Measurements from ENCODE around the gene TAPT1. TPM values are rescaled to one million over a fixed set of nuclear protein-coding genes. Genes with fewer than 3 reads are reported as not detected.

The TAPT1 gene
- total and polyA plus RNA-seq, 9 of the 15 experiments (the other 6 are each of a cell fraction or from before 2014, with no cell fraction given) = 1.6 to 36.7 (median 20.7) TPM

- BruUV-seq (replicated peaks) = no TSS peak
- WGBS (ENCODE audit: insufficient coverage, low coverage, missing lambda C conversion rate) = 0% methylated on average over 5 of the region's 5 CpGs
Observed at GRCh38 chr4:16111533-16111932, 114.7 kb downstream of the TAPT1 start.

More at GRCh38 chr4:16111533-16111932, 114.7 kb downstream of the TAPT1 start:
- no peaks in the 10 kb centered on the region for H4K20me1 ChIP-seq (replicated peaks; ENCODE audit: control insufficient read depth, insufficient read depth, low read length)
- H3K27ac ChIP-seq (ENCODE audit: extremely low read depth, low read depth, low read length) = no peak overlapping the region
- DNase-seq (ENCODE audit: extremely low read depth in 1 of 4, low spot score in 3 of 4) (no peak), FAIRE-seq (no peak), ATAC-seq (no peak)
- H3K4me1 ChIP-seq (replicated peaks in 1 of 2; ENCODE audit: control insufficient read depth in 2 of 2, insufficient read depth in 2 of 2, low read length in 2 of 2) = no peaks in the 10 kb centered on the region
- H3K27me3 ChIP-seq (ENCODE audit: control insufficient read depth in 2 of 2, insufficient read depth in 2 of 2, low read length in 2 of 2) = peaks cover 0 to 20% of the 10 kb centered on the region in 2 experiments; a peak in 2 of 5 replicates
- H3K9me3 ChIP-seq (replicated peaks; ENCODE audit: control insufficient read depth, insufficient read depth, low read depth, low read length) = no peaks in the 10 kb centered on the region
- H3K79me2 ChIP-seq (ENCODE audit: control insufficient read depth, insufficient read depth, low read length) = no peaks in the 10 kb centered on the region
- H3K4me2 ChIP-seq (ENCODE audit: insufficient read depth, low read length) = no peak overlapping the region
- no peaks in the 10 kb centered on the region for H3K9me1 ChIP-seq (ENCODE audit: control insufficient read depth, insufficient read depth, low read length)
- no peaks in the 10 kb centered on the region for H3K36me3 ChIP-seq (ENCODE audit: control insufficient read depth, insufficient read depth, low read length)
- H3K9ac ChIP-seq (ENCODE audit: insufficient read depth in 1 of 2, low read depth in 2 of 2, low read length in 2 of 2) = no peak overlapping the region
- H3K4me3 ChIP-seq = no peak overlapping the region
- CTCF ChIA-PET (ENCODE audit: low intra/inter-chr PET ratio) = no interaction called here
- TF ChIP-seq TEAD1 (CRISPR knock-in tag; IDR thresholded peaks at IDR 0.05) (no peak), HCFC1 (IDR thresholded peaks at IDR 0.05; ENCODE audit: low read depth, low read length) (no peak), TCF7 (IDR thresholded peaks at IDR 0.05; ENCODE audit: borderline replicate concordance) (no peak), ELF1 (tag; IDR thresholded peaks at IDR 0.05) (no peak), PHF21A (IDR thresholded peaks at IDR 0.05; ENCODE audit: borderline replicate concordance, low read depth) (no peak), GABPB2 (CRISPR knock-in tag; conservative IDR thresholded peaks at IDR 0.05) (no peak), CCAR2 (IDR thresholded peaks at IDR 0.05; ENCODE audit: low read depth, low read length) (no peak), ZNF239 (CRISPR knock-in tag; IDR thresholded peaks at IDR 0.05) (no peak), SRSF9 (IDR thresholded peaks at IDR 0.05; ENCODE audit: borderline replicate concordance, low read depth, low read length) (no peak), TAF7 (tag; IDR thresholded peaks at IDR 0.05) (no peak), ZNF124 (CRISPR knock-in tag; IDR thresholded peaks at IDR 0.05) (no peak), ZNF165 (CRISPR knock-in tag; IDR thresholded peaks at IDR 0.05; ENCODE audit: borderline replicate concordance) (no peak), ZNF778 (CRISPR knock-in tag; IDR thresholded peaks at IDR 0.05) (no peak), SAFB (IDR thresholded peaks at IDR 0.05; ENCODE audit: borderline replicate concordance, low read depth, low read length) (no peak)
- TF ChIP-seq, protein P1, sequence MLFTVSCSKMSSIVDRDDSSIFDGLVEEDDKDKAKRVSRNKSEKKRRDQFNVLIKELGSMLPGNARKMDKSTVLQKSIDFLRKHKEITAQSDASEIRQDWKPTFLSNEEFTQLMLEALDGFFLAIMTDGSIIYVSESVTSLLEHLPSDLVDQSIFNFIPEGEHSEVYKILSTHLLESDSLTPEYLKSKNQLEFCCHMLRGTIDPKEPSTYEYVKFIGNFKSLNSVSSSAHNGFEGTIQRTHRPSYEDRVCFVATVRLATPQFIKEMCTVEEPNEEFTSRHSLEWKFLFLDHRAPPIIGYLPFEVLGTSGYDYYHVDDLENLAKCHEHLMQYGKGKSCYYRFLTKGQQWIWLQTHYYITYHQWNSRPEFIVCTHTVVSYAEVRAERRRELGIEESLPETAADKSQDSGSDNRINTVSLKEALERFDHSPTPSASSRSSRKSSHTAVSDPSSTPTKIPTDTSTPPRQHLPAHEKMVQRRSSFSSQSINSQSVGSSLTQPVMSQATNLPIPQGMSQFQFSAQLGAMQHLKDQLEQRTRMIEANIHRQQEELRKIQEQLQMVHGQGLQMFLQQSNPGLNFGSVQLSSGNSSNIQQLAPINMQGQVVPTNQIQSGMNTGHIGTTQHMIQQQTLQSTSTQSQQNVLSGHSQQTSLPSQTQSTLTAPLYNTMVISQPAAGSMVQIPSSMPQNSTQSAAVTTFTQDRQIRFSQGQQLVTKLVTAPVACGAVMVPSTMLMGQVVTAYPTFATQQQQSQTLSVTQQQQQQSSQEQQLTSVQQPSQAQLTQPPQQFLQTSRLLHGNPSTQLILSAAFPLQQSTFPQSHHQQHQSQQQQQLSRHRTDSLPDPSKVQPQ (CRISPR knock-in tag; IDR thresholded peaks at IDR 0.05; ENCODE audit: borderline replicate concordance) = no peak
- TF ChIP-seq, protein P2, sequence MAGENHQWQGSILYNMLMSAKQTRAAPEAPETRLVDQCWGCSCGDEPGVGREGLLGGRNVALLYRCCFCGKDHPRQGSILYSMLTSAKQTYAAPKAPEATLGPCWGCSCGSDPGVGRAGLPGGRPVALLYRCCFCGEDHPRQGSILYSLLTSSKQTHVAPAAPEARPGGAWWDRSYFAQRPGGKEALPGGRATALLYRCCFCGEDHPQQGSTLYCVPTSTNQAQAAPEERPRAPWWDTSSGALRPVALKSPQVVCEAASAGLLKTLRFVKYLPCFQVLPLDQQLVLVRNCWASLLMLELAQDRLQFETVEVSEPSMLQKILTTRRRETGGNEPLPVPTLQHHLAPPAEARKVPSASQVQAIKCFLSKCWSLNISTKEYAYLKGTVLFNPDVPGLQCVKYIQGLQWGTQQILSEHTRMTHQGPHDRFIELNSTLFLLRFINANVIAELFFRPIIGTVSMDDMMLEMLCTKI (IDR thresholded peaks at IDR 0.05; ENCODE audit: partially characterized antibody) = no peak
- TF ChIP-seq, protein P3, sequence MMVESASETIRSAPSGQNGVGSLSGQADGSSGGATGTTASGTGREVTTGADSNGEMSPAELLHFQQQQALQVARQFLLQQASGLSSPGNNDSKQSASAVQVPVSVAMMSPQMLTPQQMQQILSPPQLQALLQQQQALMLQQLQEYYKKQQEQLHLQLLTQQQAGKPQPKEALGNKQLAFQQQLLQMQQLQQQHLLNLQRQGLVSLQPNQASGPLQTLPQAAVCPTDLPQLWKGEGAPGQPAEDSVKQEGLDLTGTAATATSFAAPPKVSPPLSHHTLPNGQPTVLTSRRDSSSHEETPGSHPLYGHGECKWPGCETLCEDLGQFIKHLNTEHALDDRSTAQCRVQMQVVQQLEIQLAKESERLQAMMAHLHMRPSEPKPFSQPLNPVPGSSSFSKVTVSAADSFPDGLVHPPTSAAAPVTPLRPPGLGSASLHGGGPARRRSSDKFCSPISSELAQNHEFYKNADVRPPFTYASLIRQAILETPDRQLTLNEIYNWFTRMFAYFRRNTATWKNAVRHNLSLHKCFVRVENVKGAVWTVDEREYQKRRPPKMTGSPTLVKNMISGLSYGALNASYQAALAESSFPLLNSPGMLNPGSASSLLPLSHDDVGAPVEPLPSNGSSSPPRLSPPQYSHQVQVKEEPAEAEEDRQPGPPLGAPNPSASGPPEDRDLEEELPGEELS (CRISPR knock-in tag; IDR thresholded peaks at IDR 0.05; ENCODE audit: borderline replicate concordance) = no peak
- H2AFZ ChIP-seq (ENCODE audit: low read depth, low read length) = no peak overlapping the region
- POLR2A ChIA-PET = interaction anchor here (1.2 kb wide), 1 partner anchor 9 kb away, joined by 3 read pairs; no protein-coding TSS in a partner anchor
- in situ Hi-C loops (cut with MboI) (no loop called here), intact Hi-C loops (cut with micrococcal nuclease) (no loop called here)

Measured in K562 (cell line).